ENCODE data around the gene DRD2.

Gene DRD2

GRCh38 chr11:113458189-113458588, 17.0 kb downstream of the DRD2 start:
- TF ChIP-seq ZNF274 (IDR thresholded peaks at IDR 0.05; ENCODE audit: low read depth, low read length) (no peak), SUZ12 (IDR thresholded peaks at IDR 0.05; ENCODE audit: extremely low read depth, insufficient read depth, insufficient read length) (no peak), YY1 (IDR thresholded peaks at IDR 0.05; ENCODE audit: insufficient read depth, insufficient read length) (no peak)
- no peaks in the 10 kb centered on the region for H3K9me3 ChIP-seq (ENCODE audit: insufficient read depth, low read length)
- no peak overlapping the region for H3K9ac ChIP-seq (ENCODE audit: insufficient read length, low read depth)
- no peaks in the 10 kb centered on the region for H3K4me1 ChIP-seq (ENCODE audit: insufficient read depth, insufficient read length)
- H3K36me3 ChIP-seq (ENCODE audit: insufficient read depth, insufficient read length, low read length) = no peaks in the 10 kb centered on the region
- peaks cover 6% of the 10 kb centered on the region for H3K27me3 ChIP-seq (ENCODE audit: insufficient read depth, insufficient read length)
- H3K4me3 ChIP-seq (ENCODE audit: insufficient read length, low read depth) = no peak overlapping the region
- DNase-seq (ENCODE audit: low read depth, low spot score) = no peak

GRCh38 chr11:113457784-113458183, 17.4 kb downstream of the DRD2 start:
- Histone ChIP-seq H3K27me3 (ENCODE audit: insufficient read depth, insufficient read length) (peaks cover 5% of the 10 kb centered on the region), H3K4me1 (ENCODE audit: insufficient read depth, insufficient read length) (no peaks in the 10 kb centered on the region), H3K4me3 (ENCODE audit: insufficient read length, low read depth) (no peak overlapping the region), H3K9me3 (ENCODE audit: insufficient read depth, low read length) (no peaks in the 10 kb centered on the region), H3K36me3 (ENCODE audit: insufficient read depth, insufficient read length, low read length) (no peaks in the 10 kb centered on the region), H3K9ac (ENCODE audit: insufficient read length, low read depth) (no peak overlapping the region)
- TF ChIP-seq ZNF274 (IDR thresholded peaks at IDR 0.05; ENCODE audit: low read depth, low read length) (no peak), YY1 (IDR thresholded peaks at IDR 0.05; ENCODE audit: insufficient read depth, insufficient read length) (no peak), SUZ12 (IDR thresholded peaks at IDR 0.05; ENCODE audit: extremely low read depth, insufficient read depth, insufficient read length) (no peak)
- DNase-seq (ENCODE audit: low read depth, low spot score) = peak; percentile 28

GRCh38 chr11:113454455-113454854, 20.7 kb downstream of the DRD2 start:
- no peak overlapping the region for H3K4me3 ChIP-seq (ENCODE audit: insufficient read length, low read depth)
- TF ChIP-seq ZNF274 (IDR thresholded peaks at IDR 0.05; ENCODE audit: low read depth, low read length) (no peak), YY1 (IDR thresholded peaks at IDR 0.05; ENCODE audit: insufficient read depth, insufficient read length) (no peak), SUZ12 (IDR thresholded peaks at IDR 0.05; ENCODE audit: extremely low read depth, insufficient read depth, insufficient read length) (no peak)
- DNase-seq (ENCODE audit: low read depth, low spot score) = no peak
- no peaks in the 10 kb centered on the region for H3K9me3 ChIP-seq (ENCODE audit: insufficient read depth, low read length)
- no peaks in the 10 kb centered on the region for H3K36me3 ChIP-seq (ENCODE audit: insufficient read depth, insufficient read length, low read length)
- H3K9ac ChIP-seq (ENCODE audit: insufficient read length, low read depth) = no peak overlapping the region
- H3K27me3 ChIP-seq (ENCODE audit: insufficient read depth, insufficient read length) = no peaks in the 10 kb centered on the region
- no peaks in the 10 kb centered on the region for H3K4me1 ChIP-seq (ENCODE audit: insufficient read depth, insufficient read length)

GRCh38 chr11:113449743-113450142, 25.5 kb downstream of the DRD2 start:
- Histone ChIP-seq H3K9me3 (ENCODE audit: insufficient read depth, low read length) (no peaks in the 10 kb centered on the region), H3K4me1 (ENCODE audit: insufficient read depth, insufficient read length) (peaks cover 4% of the 10 kb centered on the region), H3K36me3 (ENCODE audit: insufficient read depth, insufficient read length, low read length) (no peaks in the 10 kb centered on the region), H3K4me3 (ENCODE audit: insufficient read length, low read depth) (no peak overlapping the region), H3K27me3 (ENCODE audit: insufficient read depth, insufficient read length) (no peaks in the 10 kb centered on the region), H3K9ac (ENCODE audit: insufficient read length, low read depth) (no peak overlapping the region)
- TF ChIP-seq SUZ12 (IDR thresholded peaks at IDR 0.05; ENCODE audit: extremely low read depth, insufficient read depth, insufficient read length) = no peak
- no peak for TF ChIP-seq YY1 (IDR thresholded peaks at IDR 0.05; ENCODE audit: insufficient read depth, insufficient read length)
- no peak for TF ChIP-seq ZNF274 (IDR thresholded peaks at IDR 0.05; ENCODE audit: low read depth, low read length)
- DNase-seq (ENCODE audit: low read depth, low spot score) = no peak

- peaks cover 4% of the 10 kb centered on the region for H3K4me1 ChIP-seq (ENCODE audit: insufficient read depth, insufficient read length)
- H3K36me3 ChIP-seq (ENCODE audit: insufficient read depth, insufficient read length, low read length) = no peaks in the 10 kb centered on the region
- no peaks in the 10 kb centered on the region for H3K9me3 ChIP-seq (ENCODE audit: insufficient read depth, low read length)
- no peaks in the 10 kb centered on the region for H3K27me3 ChIP-seq (ENCODE audit: insufficient read depth, insufficient read length)
- no peak overlapping the region for H3K4me3 ChIP-seq (ENCODE audit: insufficient read length, low read depth)
- TF ChIP-seq YY1 (IDR thresholded peaks at IDR 0.05; ENCODE audit: insufficient read depth, insufficient read length) (no peak), SUZ12 (IDR thresholded peaks at IDR 0.05; ENCODE audit: extremely low read depth, insufficient read depth, insufficient read length) (no peak)
- H3K9ac ChIP-seq (ENCODE audit: insufficient read length, low read depth) = no peak overlapping the region
- DNase-seq (ENCODE audit: low read depth, low spot score) = no peak
These were observed 26.9 kb downstream of the DRD2 start for GRCh38 chr11:113448316-113448677.

- Histone ChIP-seq H3K4me3 (ENCODE audit: insufficient read length, low read depth) (no peak overlapping the region), H3K27me3 (ENCODE audit: insufficient read depth, insufficient read length) (no peaks in the 10 kb centered on the region), H3K4me1 (ENCODE audit: insufficient read depth, insufficient read length) (peaks cover 4% of the 10 kb centered on the region), H3K9me3 (ENCODE audit: insufficient read depth, low read length) (no peaks in the 10 kb centered on the region), H3K36me3 (ENCODE audit: insufficient read depth, insufficient read length, low read length) (no peaks in the 10 kb centered on the region), H3K9ac (ENCODE audit: insufficient read length, low read depth) (no peak overlapping the region)
- TF ChIP-seq SUZ12 (IDR thresholded peaks at IDR 0.05; ENCODE audit: extremely low read depth, insufficient read depth, insufficient read length) (no peak), ZNF274 (IDR thresholded peaks at IDR 0.05; ENCODE audit: low read depth, low read length) (no peak), YY1 (IDR thresholded peaks at IDR 0.05; ENCODE audit: insufficient read depth, insufficient read length) (no peak)
- no peak for DNase-seq (ENCODE audit: low read depth, low spot score)
These were observed 27.4 kb downstream of the DRD2 start for GRCh38 chr11:113447621-113448315.

GRCh38 chr11:113446938-113447337, 28.3 kb downstream of the DRD2 start:
- no peaks in the 10 kb centered on the region for H3K27me3 ChIP-seq (ENCODE audit: insufficient read depth, insufficient read length)
- H3K4me3 ChIP-seq (ENCODE audit: insufficient read length, low read depth) = no peak overlapping the region
- TF ChIP-seq SUZ12 (IDR thresholded peaks at IDR 0.05; ENCODE audit: extremely low read depth, insufficient read depth, insufficient read length) = no peak
- TF ChIP-seq YY1 (IDR thresholded peaks at IDR 0.05; ENCODE audit: insufficient read depth, insufficient read length) = no peak
- no peak for TF ChIP-seq ZNF274 (IDR thresholded peaks at IDR 0.05; ENCODE audit: low read depth, low read length)
- H3K36me3 ChIP-seq (ENCODE audit: insufficient read depth, insufficient read length, low read length) = no peaks in the 10 kb centered on the region
- no peaks in the 10 kb centered on the region for H3K9me3 ChIP-seq (ENCODE audit: insufficient read depth, low read length)
- DNase-seq (ENCODE audit: low read depth, low spot score) = no peak
- H3K9ac ChIP-seq (ENCODE audit: insufficient read length, low read depth) = no peak overlapping the region
- peaks cover 4% of the 10 kb centered on the region for H3K4me1 ChIP-seq (ENCODE audit: insufficient read depth, insufficient read length)
